Dermis microvascular lymphatic vessel endothelial cell (primary cell): ENCODE data around the gene RHBDL1. TPM values are rescaled to one million over a fixed set of nuclear protein-coding genes. Genes with fewer than 3 reads are reported as not detected.

Experiments
- DNase-seq, 2 donors: peaks; one replicate each; pipeline versions ENCODE4 v3.0.0 to v3.0.0-alpha.2; 2010; ENCODE audit warnings: low read depth in 2 of 2
- total RNA-seq: library from RNA; depleted of rRNA; stranded (reverse); fragments of >200 nt; gene quantifications from 2 replicates; pipeline ENCODE4 v1.2.1, GENCODE V29; 2014

The RHBDL1 gene
- total RNA-seq, 1 donor from 2014 or later: 0.13 TPM

GRCh38 chr16:636206-637080 lies 39.0 kb upstream of the RHBDL1 start, which contains the start of gene METTL26:
TSS of gene METTL26 (minus strand) at chr16:636305. CDS start at chr16:636290, 15 bp downstream.
- peak; percentile 88 to 97 for DNase-seq

DNA sequence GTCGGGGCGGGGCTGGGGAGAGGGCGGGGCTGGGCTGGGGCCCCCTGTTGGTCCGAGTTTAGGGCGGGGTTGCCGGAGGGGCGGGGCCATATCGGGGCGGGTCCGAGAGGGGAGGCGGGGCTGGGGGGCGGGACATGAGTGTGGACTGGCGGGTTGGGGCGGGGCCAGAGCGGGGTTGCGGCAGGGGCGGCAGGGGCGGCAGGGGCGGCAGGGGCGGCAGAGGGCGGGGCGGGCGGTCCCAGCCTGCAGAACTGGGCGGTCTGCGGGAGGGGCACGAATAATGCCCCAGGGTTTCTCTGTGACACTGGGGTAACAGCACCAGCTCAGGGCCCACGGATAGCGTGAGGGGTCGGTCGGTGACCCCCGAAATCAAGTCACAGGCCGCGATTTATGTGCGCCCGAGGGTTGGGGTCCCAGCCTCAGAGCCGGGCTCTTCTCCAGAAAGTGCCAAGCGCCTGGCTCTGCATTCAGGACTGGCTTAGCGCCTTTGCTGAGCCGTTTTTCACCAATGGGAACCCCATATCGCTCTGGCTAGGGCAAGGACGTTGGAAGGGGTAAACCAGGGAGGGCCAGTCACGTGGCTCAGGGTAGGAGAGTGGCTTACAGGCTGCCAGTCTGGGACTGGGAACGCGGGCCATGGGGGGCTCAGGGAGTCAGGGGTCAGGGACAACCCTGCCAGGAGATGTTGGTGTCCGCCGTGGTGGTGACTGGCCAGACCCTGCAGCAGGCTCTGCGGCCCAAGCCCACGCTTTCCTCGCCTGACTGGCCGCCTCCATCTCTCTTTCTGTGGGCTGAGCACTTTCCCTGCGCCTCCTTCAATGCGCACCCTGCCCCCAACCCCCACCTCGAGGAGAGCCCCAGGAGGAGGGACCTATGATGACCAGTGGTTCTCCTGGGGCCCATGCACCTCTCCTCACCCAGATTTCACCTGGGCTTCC lies 38.1 kb upstream of the RHBDL1 start:
- peak; percentile 66 to 91 for DNase-seq

GRCh38 chr16:638034-638543 lies 37.4 kb upstream of the RHBDL1 start:
- no peak for DNase-seq

GRCh38 chr16:638836-639235 lies 36.6 kb upstream of the RHBDL1 start:
- no peak for DNase-seq

GRCh38 chr16:640614-641013 lies 34.9 kb upstream of the RHBDL1 start:
- no peak for DNase-seq

DNA sequence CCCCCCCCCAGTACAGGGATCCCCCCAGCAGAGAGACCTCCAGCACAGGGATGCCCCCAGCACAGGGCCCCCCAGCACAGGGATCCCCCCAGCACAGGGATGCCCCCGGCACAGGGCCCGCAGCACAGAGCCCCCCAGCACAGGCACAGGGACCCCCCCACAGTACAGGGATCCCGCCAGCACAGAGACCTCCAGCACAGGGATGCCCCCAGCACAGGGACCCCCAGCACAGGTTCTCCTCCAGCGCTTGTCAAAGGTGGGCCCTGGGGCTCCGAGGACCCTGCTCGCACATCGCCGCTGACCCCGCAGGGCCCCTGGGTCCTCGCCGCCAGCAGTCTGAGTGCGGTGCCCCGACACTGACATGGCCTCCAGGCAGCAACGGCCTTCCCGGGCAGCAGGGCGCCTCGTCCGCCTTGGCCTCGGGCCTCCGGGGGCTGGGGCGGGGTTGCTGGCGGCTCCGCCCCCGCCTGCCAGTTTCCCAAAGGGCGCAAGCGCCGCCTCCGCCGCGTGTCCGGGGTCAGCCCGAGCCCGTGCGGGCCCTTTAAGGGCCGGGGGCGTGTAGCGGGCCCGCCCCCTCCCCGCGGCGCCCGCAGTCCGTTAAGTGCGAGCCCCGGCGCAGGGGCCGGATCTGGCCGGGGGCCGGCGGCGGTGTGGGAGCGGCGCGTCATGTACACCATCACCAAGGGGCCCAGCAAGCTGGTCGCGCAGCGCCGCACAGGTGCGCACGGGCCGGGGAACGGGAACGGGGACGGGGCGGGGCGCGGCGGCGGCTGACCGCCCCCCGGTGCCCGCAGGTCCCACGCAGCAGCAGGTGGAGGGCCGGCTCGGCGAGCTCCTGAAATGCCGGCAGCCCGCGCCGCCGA lies 33.9 kb upstream of the RHBDL1 start, which contains the start of gene MCRIP2:
Gene MCRIP2, plus strand, starts transcription at position 503 of the 863 bp plus-strand sequence. Its CDS starts 164 bp downstream, at position 667.
- peak in 1 of 2 donors; percentile 66 for DNase-seq

DNA sequence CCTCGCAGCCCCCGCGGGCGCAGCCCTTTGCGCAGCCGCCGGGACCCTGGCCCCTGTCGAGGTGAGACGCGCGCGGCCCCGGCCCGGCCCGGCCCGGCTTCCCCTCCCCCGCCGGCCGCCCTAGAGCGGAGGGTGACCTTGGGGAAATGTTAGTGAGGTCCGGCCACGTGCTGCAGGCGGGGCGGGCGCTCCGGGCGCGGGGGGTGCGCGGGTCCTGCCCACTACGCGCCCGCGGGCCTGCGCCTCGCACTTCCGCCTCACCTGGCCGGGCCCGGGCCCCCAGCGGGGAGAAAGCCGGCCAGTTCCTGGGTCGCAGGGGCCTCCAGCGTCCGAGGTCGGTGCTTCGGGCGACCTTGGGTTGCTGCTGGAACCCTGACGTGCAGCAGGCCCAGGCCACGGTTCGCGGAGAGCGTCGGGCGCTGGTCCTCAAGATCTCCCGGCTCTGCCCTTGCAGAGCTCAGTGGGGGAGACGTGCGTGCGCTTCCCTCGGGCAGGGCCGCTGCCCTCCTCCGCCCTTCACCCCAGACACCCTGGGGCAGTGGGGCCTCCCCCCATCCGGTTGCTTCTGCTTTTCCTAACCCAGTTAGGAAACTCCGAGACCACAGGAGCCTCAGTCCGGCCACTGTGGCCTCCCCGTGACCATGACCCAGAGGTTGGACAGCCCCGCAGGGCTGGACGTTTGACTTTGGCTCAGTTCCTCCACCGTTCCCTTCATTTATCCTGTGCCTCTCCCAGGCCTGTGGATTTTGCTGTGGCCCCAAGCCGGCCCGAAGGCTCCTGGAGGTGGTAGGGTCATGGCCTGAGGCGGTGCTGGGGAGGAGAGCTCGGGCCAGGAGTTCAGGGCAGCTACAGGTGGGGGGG lies 33.1 kb upstream of the RHBDL1 start:
- DNase-seq: no peak

GRCh38 chr16:643050-643368 lies 32.5 kb upstream of the RHBDL1 start:
- no peak for DNase-seq

DNA sequence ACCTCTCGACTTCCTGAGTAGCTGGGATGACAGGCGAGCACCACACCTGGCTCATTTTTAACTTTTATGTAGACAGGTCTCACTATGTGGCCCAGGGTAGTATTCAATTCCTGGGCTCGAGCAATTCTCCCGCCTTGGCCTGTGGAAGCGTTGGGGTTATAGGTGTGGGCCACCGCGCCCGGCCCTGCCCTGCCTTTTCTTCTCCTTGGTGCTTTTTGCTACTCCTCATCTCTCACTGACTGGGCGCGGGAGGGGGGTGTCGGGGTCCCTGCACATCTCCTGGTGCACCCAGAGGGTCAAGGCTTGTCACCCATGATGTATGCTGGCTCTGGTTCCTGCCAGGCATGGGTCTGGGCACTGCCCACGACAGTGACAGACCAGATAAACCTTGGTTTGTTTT lies 30.9 kb upstream of the RHBDL1 start:
- no peak for DNase-seq

GRCh38 chr16:645852-646678 lies 29.4 kb upstream of the RHBDL1 start:
- DNase-seq: no peak

GRCh38 chr16:646679-647172 lies 28.7 kb upstream of the RHBDL1 start:
- no peak for DNase-seq

- no peak for DNase-seq
These were observed 28.1 kb upstream of the RHBDL1 start for GRCh38 chr16:647173-647902.

- DNase-seq: peak in 1 of 2 donors; percentile 27
These were observed 27.2 kb upstream of the RHBDL1 start for GRCh38 chr16:648071-648780.

DNA sequence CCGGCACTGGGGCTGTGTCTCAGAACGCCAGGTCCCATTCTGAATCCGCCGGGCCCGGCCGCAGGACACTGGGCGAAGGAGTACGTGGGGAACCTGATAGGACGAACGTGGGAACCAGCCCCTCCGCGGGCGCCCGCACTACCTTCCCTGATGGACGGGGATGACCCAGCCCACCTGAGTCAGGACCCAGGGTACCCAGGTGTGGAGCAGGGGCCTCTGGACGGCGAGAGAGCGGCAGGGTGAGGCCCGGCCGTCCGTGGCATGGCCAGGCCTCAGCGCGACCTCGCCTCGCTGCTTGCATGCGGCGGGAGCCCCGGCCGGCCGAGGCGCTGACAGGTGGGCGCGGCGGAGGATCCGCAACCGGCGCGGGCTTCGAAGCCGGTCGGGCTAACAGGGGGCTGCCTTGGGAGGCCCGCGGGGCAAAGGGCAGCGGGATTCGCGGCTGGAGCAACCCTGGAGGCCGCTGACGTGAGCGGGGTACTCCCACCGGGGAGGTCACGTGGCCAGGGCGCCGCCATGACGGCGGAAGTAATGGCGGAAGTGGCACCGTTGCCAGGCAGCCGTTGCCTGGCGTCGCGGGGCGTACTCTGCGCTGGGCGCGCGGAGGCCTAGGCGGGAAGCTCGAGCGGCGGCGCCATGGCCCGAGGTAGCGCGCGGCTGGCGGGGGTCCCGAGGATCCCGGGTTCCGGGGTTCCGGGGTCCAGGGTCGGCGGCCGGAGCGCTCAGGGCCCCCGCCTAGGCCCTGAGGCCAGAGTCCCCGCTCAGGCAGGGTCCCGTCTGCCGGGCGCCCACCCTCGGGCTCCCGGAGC lies 26.5 kb upstream of the RHBDL1 start, which contains the start of gene WDR90:
Gene WDR90, plus strand, starts transcription at position 585 of the 809 bp plus-strand sequence. Its CDS starts 52 bp downstream, at position 637.
- DNase-seq: peak; percentile 82 to 91

- DNase-seq: no peak
These were observed 25.8 kb upstream of the RHBDL1 start for GRCh38 chr16:649631-650030.

- no peak for DNase-seq
These were observed 23.6 kb upstream of the RHBDL1 start for GRCh38 chr16:651844-652243.
